Islet of Langerhans (tissue), 1 donor: ENCODE data around the gene UIMC1.

Experiments used
- FAIRE-seq: peaks from one replicate; lab custom pipeline; 2011; peaks lifted over from hg19 to GRCh38; lab: Jason Lieb, UNC

The UIMC1 gene

GRCh38 chr5:176869501-176870109 is 137.0 kb downstream of the UIMC1 start:
- FAIRE-seq: no peak

- FAIRE-seq: no peak
Observed at GRCh38 chr5:176868731-176869130, 137.8 kb downstream of the UIMC1 start.

GRCh38 chr5:176868126-176868525 is 138.5 kb downstream of the UIMC1 start:
- FAIRE-seq: no peak

- no peak for FAIRE-seq
Observed at GRCh38 chr5:176866707-176867310, 139.8 kb downstream of the UIMC1 start.

- no peak for FAIRE-seq
Observed at GRCh38 chr5:176865964-176866363, 140.6 kb downstream of the UIMC1 start.

GRCh38 chr5:176864755-176865154 is 141.8 kb downstream of the UIMC1 start:
- no peak for FAIRE-seq

- FAIRE-seq: no peak
Observed at GRCh38 chr5:176863765-176864098, 142.8 kb downstream of the UIMC1 start.

- FAIRE-seq: no peak
Observed at GRCh38 chr5:176863041-176863764, 143.4 kb downstream of the UIMC1 start.

GRCh38 chr5:176862330-176862995 is 144.1 kb downstream of the UIMC1 start:
- FAIRE-seq: no peak

- no peak for FAIRE-seq
Observed at GRCh38 chr5:176861276-176861675, 145.3 kb downstream of the UIMC1 start.

- no peak for FAIRE-seq
Observed at GRCh38 chr5:176860381-176860780, 146.2 kb downstream of the UIMC1 start.

- FAIRE-seq: no peak
Observed at GRCh38 chr5:176859916-176860315, 146.7 kb downstream of the UIMC1 start.

- FAIRE-seq: no peak
Observed at GRCh38 chr5:176857894-176858273, 148.7 kb downstream of the UIMC1 start.

GRCh38 chr5:176857216-176857893 is 149.2 kb downstream of the UIMC1 start:
- FAIRE-seq: no peak

- no peak for FAIRE-seq
Observed at GRCh38 chr5:176856746-176857145, 149.8 kb downstream of the UIMC1 start.

- FAIRE-seq: no peak
Observed at GRCh38 chr5:176855598-176855997, 151.0 kb downstream of the UIMC1 start.
